ENCODE measurements around the gene BBS5.

The BBS5 gene

GRCh38 chr2:169546756-169547155 lies 67.5 kb downstream of the BBS5 start:
- no peak for DNase-seq (ENCODE audit: low spot score)
- H3K9me3 ChIP-seq (ENCODE audit: severe bottlenecking) = no peaks in the 10 kb centered on the region
- no peak for ATAC-seq (ENCODE audit: low read depth)
- TF ChIP-seq CTCF (IDR thresholded peaks at IDR 0.05; ENCODE audit: poor library complexity, severe bottlenecking) = no peak
- H3K36me3 ChIP-seq (ENCODE audit: low read depth) = peaks cover 44% of the 10 kb centered on the region
- H3K4me3 ChIP-seq (ENCODE audit: severe bottlenecking) = no peak overlapping the region
- H3K27me3 ChIP-seq (ENCODE audit: insufficient read depth, poor library complexity, severe bottlenecking) = no peaks in the 10 kb centered on the region
- H3K4me1 ChIP-seq (ENCODE audit: insufficient read depth, poor library complexity, severe bottlenecking) = no peaks in the 10 kb centered on the region
- H3K27ac ChIP-seq (ENCODE audit: poor library complexity, severe bottlenecking) = no peak overlapping the region
